Measurements from ENCODE around the gene FNDC3B.

DNA sequence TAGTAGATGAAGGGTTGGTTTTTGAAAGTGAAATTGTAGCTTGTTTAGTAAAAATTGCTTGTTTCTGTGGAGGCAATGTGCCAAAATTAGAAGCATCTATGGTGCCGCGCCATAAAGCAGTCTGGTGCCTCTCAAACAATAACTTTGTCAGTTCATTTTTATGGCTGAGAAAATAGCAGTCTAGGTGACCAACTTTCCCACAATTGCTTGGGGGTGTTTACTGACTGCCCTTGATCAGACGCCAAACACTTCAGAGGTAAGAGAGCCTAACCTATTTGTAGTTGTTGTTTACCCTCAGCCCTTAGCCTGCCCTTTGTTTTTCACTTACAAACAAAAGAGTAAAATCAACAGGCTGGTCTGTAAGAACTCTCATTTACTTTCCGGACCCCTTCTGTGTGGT is 174.5 kb downstream of the FNDC3B start:
- TF ChIP-seq, protein P1, sequence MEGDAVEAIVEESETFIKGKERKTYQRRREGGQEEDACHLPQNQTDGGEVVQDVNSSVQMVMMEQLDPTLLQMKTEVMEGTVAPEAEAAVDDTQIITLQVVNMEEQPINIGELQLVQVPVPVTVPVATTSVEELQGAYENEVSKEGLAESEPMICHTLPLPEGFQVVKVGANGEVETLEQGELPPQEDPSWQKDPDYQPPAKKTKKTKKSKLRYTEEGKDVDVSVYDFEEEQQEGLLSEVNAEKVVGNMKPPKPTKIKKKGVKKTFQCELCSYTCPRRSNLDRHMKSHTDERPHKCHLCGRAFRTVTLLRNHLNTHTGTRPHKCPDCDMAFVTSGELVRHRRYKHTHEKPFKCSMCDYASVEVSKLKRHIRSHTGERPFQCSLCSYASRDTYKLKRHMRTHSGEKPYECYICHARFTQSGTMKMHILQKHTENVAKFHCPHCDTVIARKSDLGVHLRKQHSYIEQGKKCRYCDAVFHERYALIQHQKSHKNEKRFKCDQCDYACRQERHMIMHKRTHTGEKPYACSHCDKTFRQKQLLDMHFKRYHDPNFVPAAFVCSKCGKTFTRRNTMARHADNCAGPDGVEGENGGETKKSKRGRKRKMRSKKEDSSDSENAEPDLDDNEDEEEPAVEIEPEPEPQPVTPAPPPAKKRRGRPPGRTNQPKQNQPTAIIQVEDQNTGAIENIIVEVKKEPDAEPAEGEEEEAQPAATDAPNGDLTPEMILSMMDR (IDR thresholded peaks at IDR 0.05) = no peak
- no peak for TF ChIP-seq POLR2A (IDR thresholded peaks at IDR 0.05; ENCODE audit: low read depth)

Data from esophagus muscularis mucosa (tissue), 3 donors.